GM10847 (cell line): ENCODE data around the gene NID1.

ENCODE experiments used
- POLR2A ChIP-seq: IDR thresholded peaks from 2 replicates; pipeline ENCODE4 v1.6.1; 2011; ENCODE audit not compliant: insufficient read length; ENCODE audit errors: extremely low read depth

The NID1 gene

DNA sequence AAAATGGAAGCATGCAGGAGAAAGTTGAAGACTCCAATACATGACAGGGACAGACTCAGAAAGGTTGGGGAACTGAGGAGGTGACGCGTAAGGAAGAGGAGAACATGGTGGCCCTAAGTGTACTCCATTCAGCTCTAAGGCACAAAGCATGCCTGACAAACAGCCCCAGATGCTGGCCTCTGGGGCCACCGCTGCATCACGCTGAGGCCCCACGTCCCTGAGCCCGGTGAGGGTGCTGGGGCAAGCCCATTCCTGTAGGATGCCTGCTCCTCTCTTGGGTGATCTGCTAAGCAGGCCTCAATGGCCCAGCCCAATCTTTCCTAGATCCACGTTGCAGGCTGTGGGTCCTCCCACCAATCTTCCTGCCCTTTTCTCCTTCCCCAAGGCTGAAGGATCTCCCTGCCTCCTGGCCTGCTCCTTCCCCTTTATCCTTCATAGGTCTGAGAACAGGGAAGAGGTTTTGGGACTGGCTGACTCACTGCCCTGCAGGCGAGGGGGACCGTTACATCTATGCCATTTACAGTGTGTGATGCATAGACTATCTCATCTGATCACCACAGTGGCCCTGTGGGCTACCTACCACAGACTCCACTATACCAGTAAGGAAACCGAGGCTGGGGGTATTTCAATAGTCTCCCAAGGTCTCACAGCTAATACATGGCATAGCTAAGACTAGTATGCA is 16.8 kb upstream of the NID1 start:
- TF ChIP-seq POLR2A: no peak

DNA sequence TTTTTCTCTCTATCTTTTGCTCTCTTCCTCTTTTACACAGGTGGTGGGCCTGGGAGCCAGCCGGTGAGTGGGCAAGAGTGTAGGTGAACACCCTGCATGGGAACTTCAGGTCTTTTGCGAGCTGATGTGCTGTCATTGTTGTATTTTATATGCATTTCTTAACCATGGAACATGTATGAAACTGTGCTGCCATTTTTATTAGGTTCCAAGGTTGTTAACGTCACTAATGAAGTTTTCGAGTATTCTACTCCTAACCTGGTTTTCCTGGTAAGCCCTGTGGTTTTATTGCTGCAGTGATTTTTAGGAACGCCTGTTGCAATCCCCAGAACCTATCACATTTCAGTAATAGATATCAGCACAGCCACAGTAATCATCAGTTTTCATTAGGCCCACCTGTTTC is 14.8 kb upstream of the NID1 start:
- no peak for TF ChIP-seq POLR2A

DNA sequence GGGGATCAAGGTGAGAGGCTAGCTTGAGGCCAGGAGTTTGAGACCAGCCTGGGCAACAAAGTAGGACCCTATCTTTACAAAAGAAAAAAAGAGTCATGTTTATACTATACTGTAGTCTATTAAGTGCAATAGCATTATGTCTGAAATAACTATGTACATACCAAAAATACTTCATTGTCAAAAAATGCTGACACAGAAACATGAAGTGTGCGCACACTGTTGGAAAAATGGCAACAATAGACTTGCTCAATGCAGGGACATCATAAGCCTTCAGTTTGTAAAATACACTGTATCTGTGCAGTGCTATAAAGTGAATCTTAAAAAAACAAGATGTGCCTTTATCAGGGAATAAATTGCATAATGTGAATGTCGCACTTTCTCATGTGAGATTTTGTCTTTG is 14.1 kb upstream of the NID1 start:
- TF ChIP-seq POLR2A: no peak

DNA sequence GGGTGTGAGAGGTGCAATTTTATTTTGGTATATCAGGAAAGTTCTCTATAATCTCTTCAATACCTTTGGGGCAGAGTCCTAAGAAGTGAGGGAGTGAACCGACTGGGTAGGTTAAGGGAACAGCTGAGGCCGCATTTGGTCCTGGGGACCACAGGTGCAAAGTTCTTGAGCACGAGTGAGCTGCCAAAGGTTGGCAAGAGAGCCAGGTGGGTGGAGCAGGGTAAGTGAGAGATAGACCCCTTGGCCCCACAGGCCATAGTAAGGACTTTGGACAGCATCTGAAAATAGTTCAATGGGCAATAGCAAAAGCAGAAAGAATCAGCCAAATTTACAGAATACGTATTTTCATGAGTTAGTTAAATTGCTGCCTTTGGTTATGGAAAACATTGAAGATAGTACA is 11.0 kb upstream of the NID1 start:
- TF ChIP-seq POLR2A: no peak

DNA sequence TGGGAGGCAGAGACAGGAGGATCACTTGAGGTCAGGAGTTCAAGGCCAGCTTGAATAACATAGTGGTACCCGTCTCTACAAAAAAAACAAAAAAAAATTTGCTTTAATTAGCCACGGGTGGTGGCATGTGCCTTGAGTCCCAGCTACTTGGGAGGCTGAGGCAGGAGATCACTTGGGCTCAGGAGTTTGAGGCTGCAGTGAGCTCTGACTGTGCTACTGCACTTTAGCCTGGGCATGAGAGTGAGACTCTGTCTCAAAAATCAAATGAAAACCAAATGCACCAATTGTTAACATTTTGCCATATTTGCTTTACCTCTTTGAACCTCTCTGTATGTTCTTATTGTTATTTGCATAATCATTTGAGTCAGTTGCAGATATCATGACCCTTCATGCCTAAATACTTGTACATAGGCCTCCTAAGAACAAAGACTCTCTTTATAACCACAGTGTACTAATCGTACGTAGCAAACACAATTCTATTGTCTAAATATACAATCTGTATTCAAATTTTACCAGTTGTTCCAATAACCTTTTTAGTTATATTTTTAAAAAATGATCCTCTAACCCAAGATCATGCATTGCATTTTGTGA is 8.5 kb upstream of the NID1 start:
- TF ChIP-seq POLR2A: no peak

DNA sequence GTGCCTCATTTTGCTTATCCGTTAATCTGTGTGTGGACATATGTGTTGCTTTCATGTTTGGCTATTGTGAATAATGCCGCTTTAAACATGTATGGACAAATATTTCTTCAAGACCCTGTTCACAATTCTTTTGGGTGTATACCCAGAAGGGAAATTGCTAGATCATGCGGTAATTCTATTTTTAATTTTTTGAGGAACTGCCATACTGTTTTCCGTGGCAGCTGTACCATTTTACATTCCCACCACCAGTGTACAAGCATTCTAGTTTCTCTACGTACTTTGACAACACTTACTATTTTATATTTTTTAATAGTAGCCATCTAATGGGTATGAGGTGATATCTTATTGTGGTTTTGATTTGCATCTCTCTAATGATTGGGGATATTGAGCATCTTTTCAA is 7.1 kb upstream of the NID1 start:
- no peak for TF ChIP-seq POLR2A

DNA sequence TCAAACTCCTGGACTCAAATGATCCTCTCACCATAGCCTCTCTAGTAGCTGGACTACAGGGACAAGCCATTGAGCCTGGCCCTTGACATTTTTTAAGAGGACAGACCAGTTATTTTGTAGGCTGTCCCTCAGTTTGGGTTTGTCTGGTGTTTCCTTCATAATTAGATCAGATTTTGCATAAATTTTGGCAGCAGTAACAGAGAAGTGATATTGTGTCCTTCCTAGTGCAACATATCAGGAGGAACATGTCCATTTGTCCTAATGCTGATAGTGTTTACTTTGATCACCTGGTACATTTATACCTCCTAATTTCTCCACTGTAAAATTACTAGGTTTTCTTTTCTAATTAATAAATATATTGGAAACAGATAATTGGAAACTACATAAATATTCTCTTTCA is 5.9 kb upstream of the NID1 start:
- no peak for TF ChIP-seq POLR2A

DNA sequence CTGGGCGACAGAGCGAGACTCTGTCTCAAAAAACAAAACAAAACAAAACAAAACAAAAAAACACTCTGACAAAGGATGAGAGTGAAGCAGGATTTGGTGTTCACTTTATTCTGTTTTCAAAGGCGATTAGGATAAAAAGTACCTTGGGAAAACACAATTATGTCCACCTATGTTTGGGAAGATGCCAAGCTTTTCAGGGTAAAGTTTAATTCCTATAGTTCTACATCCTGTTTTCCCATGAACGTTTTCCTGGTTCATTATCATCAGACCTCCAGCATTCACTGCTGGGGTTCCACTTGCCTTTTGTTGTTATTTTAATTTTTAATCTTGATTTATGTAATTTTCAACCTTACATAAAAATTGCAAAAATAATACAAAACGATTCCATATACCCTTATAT is 4.9 kb upstream of the NID1 start:
- no peak for TF ChIP-seq POLR2A

DNA sequence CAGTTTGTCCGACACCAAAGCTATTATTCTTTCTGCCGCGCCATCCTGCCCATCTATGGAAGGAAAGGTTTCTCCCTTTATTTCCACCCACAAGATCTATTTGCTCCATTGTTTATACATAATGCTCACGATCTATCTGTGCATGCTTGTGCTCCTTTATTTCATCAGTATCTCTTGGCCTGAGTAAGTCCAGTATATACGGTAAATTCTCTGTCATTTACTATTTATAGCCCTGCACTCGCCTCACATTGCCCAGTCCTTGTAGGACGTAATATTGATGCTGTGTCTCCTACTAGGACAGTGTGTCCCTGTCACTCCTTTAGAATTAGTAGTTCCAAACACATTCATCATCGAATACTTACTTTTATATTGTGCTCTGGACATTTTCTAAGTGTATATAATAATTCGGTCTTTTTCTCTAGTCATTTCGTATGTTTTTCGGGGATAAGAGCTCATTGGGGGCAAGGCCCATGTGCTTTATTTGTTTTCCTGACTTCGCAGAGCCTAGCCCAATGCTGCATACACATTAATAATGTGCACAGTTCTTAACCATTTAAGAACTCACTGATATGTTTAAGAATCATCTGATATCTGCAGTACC is 3.1 kb upstream of the NID1 start:
- TF ChIP-seq POLR2A: no peak

DNA sequence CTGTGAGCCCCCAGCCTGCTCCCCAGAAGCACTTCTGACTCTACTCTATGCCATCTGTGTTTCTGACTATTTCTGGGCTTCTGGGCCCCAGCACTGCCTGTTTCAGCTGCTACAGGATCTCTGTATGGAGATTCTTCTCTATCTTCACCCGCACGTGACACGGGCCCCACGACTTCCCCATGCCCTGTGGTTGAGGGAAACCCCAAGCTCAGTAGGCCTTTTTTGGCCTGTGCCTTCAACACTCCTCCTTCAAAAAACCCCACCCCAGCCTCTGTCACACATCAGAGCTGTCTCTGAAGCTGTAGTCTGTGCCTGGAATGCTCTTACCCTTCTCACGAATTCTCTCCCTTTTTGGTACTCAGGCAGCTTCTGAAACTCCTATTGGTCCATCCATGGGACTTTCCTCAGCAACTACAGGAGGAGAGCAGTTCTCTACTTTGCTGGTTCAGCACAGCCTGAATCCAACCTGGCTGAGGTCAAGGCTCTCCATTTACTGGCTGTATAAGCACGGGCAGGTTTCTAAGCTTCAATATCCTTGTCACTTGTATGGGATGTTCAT is 2.0 kb upstream of the NID1 start:
- TF ChIP-seq POLR2A: no peak

DNA sequence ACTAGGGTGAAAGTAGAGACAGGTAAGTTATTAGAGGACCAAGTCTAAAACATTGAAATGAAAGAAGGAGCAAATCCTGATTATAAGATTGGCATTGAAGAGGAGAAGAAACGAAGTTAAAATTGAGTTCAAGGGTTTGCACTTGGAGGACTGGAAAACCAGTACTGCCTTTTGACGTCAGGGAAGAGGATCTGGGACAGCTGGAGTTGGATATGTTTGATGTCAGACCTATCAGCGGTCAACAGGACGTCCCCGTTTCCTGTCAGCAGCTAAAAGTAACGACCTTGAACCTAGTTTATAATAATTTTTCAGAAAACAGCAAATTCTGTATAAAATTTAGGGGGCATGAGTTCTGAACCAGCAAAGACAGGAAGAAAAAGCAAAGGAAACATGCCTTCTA is 1.2 kb upstream of the NID1 start:
- no peak for TF ChIP-seq POLR2A

DNA sequence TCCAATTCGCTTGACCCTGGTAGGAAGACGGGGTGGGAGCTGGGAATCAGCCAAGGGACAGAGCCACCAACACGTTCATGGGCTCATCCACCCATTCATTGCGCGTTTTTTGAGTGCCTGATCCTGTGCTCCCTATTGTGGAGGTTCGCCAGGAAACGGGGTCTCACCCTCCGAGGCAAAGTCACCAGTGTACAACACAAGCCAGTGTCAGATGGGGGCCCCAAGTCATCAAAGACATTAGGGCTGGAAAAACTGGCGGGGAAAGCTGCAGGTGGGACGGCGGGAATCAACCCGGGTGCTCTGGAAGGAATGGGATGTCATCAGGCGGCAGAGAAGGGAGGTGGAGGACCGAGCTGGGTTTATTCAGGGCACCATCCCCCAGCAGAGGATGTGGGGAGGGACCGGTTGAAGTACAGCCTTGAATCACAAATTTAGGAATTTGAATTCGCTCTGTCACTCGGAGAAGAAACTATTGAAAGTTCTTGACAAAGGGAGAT is 667 bp upstream of the NID1 start:
- TF ChIP-seq POLR2A: no peak

DNA sequence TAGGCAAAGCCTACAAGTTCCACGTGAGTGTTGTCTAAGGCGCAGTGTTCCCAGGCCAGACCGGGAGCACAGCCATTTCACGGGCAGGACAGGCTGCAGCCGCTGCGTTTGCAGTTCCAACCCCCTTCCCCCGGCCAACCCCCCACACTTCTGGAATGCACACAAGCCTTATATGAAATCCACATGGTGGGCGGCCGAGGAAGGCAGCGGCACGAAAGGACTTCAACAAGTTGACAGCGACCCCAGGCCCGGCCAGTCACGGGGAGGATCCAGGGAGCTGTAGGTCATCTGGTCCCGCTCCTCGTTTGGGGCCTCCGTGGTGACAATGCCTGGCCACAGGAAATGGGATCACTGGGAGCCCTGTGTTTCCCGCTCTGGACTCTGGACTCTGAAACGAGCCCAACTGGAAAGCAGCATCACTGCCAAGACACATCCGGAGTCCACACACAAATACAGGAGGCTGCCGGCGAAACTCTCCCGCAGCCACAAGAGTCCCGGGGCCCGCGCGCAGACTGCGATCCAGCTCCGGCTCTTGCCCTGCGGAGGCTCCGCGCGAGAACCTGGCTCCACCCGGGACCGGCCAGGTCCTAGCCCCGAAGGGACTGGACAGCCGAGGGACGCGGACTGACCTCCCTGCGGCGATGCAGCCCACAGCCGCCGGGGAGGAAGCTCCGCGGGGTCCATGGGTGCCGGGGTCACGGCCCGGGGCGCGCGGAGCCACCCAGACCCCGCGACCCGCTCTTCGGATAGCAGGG is 794 bp downstream of the NID1 start:
- TF ChIP-seq POLR2A: no peak

DNA sequence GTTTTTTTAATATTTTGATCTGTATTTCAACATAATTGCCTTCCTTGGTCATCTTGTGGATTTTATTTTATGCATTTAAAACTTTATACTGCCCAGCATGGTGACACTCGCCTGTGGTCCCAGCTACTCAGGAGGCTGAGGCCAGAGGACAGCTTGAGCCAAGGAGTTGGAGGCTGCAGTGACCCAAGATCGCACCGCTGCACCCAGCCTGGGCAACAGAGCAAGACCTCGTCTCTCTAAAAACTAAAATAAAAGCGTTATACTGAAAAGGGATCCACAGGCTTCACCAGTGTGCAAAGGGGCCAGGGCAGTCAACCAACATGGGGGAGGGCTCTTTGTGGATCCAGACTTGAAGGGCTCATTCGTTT is 1.4 kb downstream of the NID1 start:
- no peak for TF ChIP-seq POLR2A

DNA sequence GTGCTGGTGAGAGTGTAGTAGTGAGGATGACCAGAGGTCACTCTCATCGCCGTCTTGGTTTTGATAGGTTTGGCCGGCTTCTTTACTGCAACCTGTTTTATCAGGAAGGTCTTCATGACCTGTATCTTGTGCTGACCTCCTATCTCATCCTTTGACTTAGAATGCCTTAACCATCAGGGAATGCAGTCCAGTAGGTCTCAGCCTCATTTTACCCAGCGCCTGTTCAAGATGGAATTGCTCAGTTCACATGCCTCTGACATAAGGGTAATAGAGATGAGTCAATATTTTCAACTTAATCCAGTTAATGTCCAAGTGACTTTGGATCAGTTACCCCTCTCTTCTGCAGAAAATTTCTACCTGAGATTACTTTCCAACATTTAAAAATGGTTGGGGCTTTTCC is 4.6 kb downstream of the NID1 start:
- no peak for TF ChIP-seq POLR2A

DNA sequence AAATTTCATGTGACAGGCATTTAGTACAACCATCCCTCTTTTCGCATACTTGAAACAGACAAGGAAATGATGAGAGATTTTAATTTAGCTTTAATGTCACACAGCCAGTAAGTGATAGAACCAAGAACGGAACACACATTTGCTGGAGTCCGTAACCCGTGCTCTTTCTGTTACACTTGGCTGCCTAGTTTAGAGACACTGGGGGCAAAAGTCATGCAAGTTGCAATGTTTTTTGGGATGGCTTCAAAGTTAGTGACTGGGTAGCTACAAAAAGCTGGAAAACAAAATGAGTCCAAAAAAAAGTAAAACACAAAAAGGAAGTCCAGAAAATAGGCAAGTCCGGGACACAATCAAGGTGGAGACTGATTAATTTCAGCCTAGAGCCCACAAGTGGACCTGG is 5.9 kb downstream of the NID1 start:
- no peak for TF ChIP-seq POLR2A
